ENCODE data around the gene RNF112.
"Not testable (repeated sequence)": the region's sequence is repeated elsewhere in the genome, so short reads cannot be mapped to it uniquely, and the experiment has no call there.

The RNF112 gene

DNA sequence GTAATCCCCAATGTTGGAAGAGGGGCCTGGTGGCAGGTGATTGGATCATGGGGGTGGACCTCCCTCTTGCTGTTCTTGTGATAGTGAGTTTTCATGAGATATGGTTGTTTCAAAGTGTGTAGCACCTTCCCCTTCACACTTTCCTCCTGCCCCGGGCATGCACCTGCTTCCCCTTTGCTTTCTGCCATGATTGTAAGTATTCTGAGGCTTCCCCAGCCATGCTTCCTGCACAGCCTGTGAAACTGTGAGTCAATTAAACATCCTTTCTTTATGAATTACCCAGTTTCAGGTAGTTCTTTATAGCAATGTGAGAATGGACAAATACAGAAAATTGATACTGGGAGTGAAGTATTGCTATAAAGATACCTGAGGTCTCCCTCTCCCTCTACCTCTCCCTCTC, 29.4 kb downstream of the RNF112 start:
- no peak for DNase-seq
- peaks cover 4% of the 10 kb centered on the region for H3K27me3 Mint-ChIP-seq (ENCODE audit: low read depth, poor library complexity)
- peaks cover 32% of the 10 kb centered on the region for H3K36me3 Mint-ChIP-seq (ENCODE audit: low read depth)
- peaks cover 46% of the 10 kb centered on the region for H3K9me3 Mint-ChIP-seq
- no peaks in the 10 kb centered on the region for H3K4me1 Mint-ChIP-seq
- no peak overlapping the region for H3K27ac Mint-ChIP-seq
- TF ChIP-seq, protein P1, sequence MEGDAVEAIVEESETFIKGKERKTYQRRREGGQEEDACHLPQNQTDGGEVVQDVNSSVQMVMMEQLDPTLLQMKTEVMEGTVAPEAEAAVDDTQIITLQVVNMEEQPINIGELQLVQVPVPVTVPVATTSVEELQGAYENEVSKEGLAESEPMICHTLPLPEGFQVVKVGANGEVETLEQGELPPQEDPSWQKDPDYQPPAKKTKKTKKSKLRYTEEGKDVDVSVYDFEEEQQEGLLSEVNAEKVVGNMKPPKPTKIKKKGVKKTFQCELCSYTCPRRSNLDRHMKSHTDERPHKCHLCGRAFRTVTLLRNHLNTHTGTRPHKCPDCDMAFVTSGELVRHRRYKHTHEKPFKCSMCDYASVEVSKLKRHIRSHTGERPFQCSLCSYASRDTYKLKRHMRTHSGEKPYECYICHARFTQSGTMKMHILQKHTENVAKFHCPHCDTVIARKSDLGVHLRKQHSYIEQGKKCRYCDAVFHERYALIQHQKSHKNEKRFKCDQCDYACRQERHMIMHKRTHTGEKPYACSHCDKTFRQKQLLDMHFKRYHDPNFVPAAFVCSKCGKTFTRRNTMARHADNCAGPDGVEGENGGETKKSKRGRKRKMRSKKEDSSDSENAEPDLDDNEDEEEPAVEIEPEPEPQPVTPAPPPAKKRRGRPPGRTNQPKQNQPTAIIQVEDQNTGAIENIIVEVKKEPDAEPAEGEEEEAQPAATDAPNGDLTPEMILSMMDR (IDR thresholded peaks at IDR 0.05), result no peak
- no peak overlapping the region for H3K4me3 Mint-ChIP-seq

DNA sequence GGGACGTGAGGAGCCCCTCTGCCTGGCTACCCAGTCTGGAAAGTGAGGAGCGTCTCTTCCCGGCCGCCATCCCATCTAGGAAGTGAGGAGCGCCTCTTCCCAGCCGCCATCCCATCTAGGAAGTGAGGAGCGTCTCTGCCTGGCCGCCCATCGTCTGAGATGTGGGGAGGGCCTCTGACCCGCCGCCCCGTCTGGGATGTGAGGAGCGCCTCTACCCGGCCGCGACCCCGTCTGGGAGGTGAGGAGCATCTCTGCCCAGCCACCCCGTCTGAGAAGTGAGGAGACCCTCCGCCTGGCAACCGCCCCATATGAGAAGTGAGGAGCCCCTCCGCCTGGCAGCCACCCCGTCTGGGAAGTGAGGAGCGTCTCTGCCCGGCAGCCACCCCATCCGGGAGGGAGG, 30.3 kb downstream of the RNF112 start:
- H3K36me3 Mint-ChIP-seq (ENCODE audit: low read depth), result peaks cover 37% of the 10 kb centered on the region
- not testable (repeated sequence) for H3K4me1 Mint-ChIP-seq; DNase-seq; H3K27ac Mint-ChIP-seq; H3K27me3 Mint-ChIP-seq (ENCODE audit: low read depth, poor library complexity); H3K4me3 Mint-ChIP-seq
- H3K9me3 Mint-ChIP-seq, result peaks cover 50% of the 10 kb centered on the region

DNA sequence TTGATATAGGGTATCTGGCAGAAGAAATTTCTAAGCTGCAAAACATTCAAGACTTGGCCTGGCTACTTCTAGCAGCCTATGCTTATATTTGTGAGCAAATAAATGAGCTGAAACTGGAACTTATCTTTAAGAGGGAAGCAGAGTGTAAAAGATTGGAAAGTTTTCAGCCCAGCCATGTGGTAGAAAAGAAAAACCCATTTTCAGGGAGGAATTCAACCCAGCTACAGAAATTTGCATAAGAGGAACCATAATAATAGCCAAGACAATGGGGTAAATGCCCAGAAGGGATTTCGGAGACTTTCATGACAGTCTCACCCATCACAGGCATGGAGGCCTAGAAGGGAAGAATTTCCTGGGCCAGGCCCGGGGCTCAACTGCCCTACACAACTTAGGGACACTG, 31.7 kb downstream of the RNF112 start:
- Mint-ChIP-seq H3K9me3 (peaks cover 57% of the 10 kb centered on the region), H3K27ac (no peak overlapping the region), H3K27me3 (ENCODE audit: low read depth, poor library complexity) (peaks cover 11% of the 10 kb centered on the region), H3K36me3 (ENCODE audit: low read depth) (peaks cover 41% of the 10 kb centered on the region), H3K4me1 (peaks cover 10% of the 10 kb centered on the region), H3K4me3 (no peak overlapping the region)
- no peak for DNase-seq
- TF ChIP-seq, protein P1 (IDR thresholded peaks at IDR 0.05), result no peak

DNA sequence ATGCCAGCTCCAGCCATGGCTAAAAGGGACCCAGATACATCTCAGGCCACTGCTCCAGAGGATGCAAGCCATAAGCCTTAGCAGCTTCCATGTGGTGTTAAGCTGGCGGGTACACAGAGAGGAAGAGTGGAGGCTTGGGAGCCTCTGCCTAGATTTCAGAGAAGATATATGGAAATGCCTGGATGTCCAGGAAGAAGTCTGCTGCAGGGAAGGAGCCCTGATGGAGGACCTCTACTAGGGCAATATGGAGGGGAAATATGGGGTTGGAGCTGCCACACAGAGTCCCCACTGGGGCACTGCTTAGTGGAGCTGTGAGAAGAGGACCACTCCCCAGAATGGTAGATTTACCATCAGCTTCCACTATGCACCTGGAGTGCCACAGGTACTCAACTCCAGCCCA, 32.1 kb downstream of the RNF112 start:
- TF ChIP-seq, protein P1 (IDR thresholded peaks at IDR 0.05), result no peak
- peaks cover 57% of the 10 kb centered on the region for H3K9me3 Mint-ChIP-seq
- no peak for DNase-seq
- H3K36me3 Mint-ChIP-seq (ENCODE audit: low read depth), result peaks cover 41% of the 10 kb centered on the region
- H3K4me1 Mint-ChIP-seq, result peaks cover 14% of the 10 kb centered on the region
- H3K4me3 Mint-ChIP-seq, result no peak overlapping the region
- no peak overlapping the region for H3K27ac Mint-ChIP-seq
- peaks cover 11% of the 10 kb centered on the region for H3K27me3 Mint-ChIP-seq (ENCODE audit: low read depth, poor library complexity)

DNA sequence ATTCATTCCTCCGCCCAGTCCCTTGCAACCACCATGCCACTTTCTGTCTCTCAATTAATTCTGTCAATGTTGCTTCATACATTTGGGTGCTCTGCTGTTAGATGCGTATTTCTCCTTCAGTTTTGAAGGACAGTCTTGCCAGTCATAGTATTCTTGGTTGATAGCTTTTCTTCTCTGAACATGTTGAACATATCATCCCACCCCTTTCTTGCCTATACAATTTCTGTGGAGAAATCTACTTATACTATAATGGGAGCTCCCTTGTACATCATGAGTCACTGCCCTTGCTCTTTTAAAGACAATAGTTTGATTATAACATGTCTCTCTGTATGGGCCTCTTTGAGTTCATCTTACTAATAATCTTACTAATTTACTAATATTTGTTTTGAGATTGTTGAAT, 34.1 kb downstream of the RNF112 start:
- TF ChIP-seq, protein P1 (IDR thresholded peaks at IDR 0.05), result no peak
- peaks cover 55% of the 10 kb centered on the region for H3K9me3 Mint-ChIP-seq
- H3K27me3 Mint-ChIP-seq (ENCODE audit: low read depth, poor library complexity), result peaks cover 7% of the 10 kb centered on the region
- H3K4me1 Mint-ChIP-seq, result peaks cover 29% of the 10 kb centered on the region
- H3K4me3 Mint-ChIP-seq, result no peak overlapping the region
- no peak for DNase-seq
- no peak overlapping the region for H3K27ac Mint-ChIP-seq
- H3K36me3 Mint-ChIP-seq (ENCODE audit: low read depth), result peaks cover 41% of the 10 kb centered on the region

DNA sequence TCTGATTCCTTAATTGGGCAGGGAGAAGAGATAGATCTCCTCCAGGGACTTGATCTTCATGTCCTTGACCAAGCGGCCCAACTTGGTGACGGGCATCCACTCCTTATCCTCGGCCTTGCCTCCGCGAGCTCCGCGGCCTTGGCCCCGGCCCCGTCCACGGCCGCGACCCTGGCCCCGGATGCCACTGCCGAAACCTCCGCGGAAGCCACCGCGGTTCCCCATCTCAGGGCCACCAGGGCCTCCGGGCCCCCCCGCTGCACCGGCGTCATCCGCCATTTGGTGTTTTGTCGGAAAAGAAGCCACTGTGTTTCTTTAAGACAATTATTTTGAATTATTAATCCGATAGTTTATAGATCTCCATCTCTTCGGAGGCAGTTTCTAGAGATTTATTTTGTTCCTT, 35.5 kb downstream of the RNF112 start:
- not testable (repeated sequence) for DNase-seq, H3K4me3 Mint-ChIP-seq, H3K27ac Mint-ChIP-seq
- Mint-ChIP-seq H3K9me3 (peaks cover 45% of the 10 kb centered on the region), H3K27me3 (ENCODE audit: low read depth, poor library complexity) (peaks cover 10% of the 10 kb centered on the region), H3K4me1 (peaks cover 30% of the 10 kb centered on the region), H3K36me3 (ENCODE audit: low read depth) (peaks cover 41% of the 10 kb centered on the region)

DNA sequence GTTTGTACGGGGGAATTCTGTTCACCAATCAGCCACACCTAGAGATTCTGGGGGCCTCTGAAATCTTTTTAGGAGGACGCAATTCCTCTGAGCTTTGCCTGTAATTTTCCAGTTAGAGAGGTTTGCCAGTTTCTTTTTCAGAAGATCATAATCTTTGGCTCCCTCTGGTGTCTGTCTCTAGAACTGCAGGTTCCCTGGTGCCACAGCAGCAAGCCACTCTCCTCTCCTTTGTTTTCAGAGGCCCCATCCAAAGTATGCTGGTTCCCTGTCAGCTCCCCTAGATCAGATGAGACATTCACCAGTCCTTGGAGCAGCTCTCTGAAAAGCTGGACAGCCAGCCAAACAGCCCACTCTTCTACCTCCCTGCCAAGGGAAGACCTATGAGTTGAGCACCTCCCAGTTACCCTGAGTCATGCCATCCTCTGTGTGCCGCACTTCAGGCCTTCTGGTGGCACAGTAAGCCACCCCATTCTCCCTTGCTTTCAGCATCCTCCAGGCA, 36.1 kb downstream of the RNF112 start:
- Mint-ChIP-seq H3K27ac (no peak overlapping the region), H3K27me3 (ENCODE audit: low read depth, poor library complexity) (peaks cover 13% of the 10 kb centered on the region), H3K4me3 (no peak overlapping the region), H3K9me3 (peaks cover 44% of the 10 kb centered on the region), H3K36me3 (ENCODE audit: low read depth) (peaks cover 40% of the 10 kb centered on the region), H3K4me1 (peaks cover 30% of the 10 kb centered on the region)
- DNase-seq, result peak; percentile 81
- TF ChIP-seq, protein P1 (IDR thresholded peaks at IDR 0.05), result peak; percentile 94

Measured in nephron progenitor cell (in vitro differentiated cells).